ENCODE results near the gene DYRK1A.

- TF ChIP-seq ZFX (IDR thresholded peaks at IDR 0.05) (no peak), POLR2AphosphoS5 (IDR thresholded peaks at IDR 0.05; ENCODE audit: low read depth, low read length) (no peak), POLR2A (IDR thresholded peaks at IDR 0.05; ENCODE audit: borderline replicate concordance, extremely low read depth, insufficient read depth, insufficient read length) (no peak)
Observed at GRCh38 chr21:37503848-37504467, 137.4 kb downstream of the DYRK1A start.
